GM19452 (cell line): Measurements from ENCODE around the gene NHSL2.

ENCODE experiments used
- ATAC-seq: cut with Tn5 transposase; IDR thresholded peaks from one replicate; pipeline ENCODE4 v1.9.1; 2021; ENCODE audit not compliant: unreplicated experiment

Gene NHSL2

DNA sequence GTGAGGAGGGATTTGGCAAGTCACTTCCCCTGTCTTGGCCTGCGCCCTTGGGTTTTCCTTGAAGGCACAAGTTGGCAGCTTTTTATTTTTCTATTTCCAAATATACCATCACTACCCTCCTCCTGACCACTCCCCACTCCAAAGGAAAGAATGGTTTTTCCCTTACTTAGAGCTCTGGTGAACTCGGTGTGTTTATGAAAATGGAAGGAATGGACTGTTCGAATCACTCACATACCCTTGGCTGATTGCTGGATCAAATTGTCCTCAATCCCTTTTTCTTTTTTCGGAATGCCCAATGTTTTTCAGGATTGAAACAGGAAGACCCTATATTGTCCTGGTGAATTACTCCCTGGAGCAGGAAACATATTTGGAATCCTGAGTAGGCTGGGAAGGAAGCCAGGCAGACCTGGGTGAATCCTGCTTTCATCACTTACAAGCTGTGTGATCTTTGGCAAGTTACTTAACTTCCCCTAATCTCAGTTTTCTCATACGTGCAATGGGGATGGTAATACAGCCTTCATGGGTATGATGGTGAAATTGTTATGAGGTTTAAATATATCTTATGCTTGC is 150.4 kb downstream of the NHSL2 start:
- no peak for ATAC-seq

DNA sequence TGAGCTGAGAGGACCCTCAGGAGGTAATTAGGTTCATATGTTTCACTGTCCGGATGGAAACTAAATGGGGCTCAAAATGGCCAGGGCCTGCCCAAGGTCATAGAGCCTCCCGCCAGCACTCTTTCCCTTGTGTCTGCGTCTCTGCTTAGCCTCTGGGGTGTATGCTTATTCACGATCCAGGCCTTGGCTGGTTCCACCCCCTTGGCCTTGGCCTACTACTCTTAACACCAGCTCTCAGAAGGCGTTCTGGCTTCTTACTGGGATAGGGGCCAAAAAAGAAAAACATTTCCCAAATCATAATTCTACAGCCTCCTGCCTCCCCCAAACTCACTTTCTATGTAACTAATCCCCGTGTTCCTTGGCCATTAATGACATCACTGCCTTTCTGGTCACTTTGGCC is 152.3 kb downstream of the NHSL2 start:
- no peak for ATAC-seq

DNA sequence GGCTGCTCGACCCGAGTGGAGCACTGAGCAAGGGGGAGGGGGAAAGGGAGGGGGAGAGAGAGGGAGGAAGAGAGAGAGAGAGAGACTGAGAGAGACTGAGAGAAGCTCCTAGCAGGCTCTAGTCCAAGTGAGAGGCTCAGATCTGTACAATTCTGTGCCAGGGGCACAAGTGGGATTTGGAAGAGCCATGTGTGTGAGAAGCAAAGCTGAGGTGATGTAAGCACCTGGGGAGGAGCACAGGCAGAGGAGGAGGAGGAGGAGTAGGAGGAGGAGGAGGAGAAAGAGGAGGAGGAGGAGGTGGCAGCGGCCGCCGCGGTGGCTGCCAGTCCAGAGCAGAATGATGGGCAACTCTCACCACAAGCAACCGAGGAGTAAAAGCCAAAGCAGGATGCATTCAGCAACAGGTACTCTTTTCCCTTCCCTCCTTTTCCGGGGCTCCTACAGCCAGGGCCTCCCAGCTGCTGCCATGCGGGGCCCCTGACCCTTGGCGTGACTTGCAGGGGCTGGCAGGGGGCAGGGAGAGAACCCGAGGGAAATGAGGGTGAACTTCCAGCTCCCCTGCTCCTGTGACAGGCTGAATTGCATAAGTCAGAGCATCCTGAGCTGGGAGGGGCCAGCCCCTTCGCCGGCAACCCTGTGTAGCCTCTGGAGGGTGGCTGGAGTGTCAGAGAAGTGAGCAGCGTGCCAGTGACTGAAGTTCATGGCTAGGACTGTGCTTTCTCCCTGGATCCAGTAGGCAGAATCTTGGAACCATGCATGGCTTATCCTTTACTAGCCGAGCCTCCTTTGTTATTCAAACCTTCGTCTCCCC is 158.9 kb downstream of the NHSL2 start:
- ATAC-seq: no peak

- ATAC-seq: no peak
These were observed 160.6 kb downstream of the NHSL2 start for GRCh38 chrX:72071213-72071612.

DNA sequence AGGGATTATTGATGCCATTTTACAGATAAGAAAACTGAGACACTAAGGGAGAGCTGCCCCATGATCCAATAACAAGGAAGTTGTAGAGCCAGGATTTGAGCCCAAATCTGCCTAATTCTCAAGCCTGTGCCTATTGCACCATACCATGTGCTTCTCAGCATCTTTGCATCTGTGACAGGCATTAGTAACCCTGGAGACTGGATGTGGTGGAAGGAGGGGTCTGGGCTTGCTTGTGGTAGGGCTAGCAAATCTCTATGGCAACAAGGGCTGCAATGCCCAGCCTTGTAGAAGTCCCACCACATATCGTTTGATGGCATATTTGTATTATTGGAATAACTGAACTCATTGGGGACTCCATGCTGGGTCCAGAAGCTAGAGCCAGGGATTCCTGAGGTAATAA is 163.0 kb downstream of the NHSL2 start:
- ATAC-seq: no peak

DNA sequence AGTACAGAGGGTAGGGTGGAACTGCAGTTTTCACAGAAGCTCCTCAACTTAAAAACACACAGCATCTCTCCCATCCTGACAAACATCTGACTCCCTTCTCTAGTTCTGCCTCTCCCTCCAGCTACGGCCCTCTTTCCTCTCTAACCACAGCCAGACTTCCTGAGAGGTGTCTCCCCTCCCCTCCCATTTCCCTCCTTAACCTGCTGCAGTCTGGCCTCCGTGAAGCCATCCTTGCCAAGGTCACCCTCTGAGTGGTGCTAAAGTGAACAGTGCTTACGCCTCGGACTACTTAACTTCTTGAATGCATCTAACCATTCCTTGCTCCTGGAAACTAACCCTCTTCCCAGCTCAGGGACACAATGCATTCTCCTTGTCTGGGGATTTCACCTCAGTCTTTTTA is 167.8 kb downstream of the NHSL2 start:
- ATAC-seq: no peak

DNA sequence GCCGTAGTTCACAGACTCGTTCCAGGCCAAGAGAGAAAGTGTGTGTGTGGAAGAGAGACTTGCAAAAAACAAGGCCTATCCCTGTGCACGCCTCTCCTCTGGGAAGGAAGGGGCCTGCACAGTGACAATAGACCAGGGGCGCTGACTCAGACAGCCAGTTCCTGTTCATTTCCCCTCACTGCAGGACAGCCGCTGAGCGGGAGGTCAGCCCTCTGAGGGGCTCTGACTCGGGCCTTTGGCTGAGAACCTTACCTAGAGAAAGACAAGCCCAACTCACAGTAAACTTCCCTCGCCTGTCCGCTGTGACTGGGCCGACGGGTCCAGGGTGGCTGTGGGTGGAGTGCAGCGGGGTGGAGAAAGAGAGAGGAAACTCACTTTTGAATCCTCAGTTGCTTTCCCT is 169.0 kb downstream of the NHSL2 start:
- no peak for ATAC-seq

DNA sequence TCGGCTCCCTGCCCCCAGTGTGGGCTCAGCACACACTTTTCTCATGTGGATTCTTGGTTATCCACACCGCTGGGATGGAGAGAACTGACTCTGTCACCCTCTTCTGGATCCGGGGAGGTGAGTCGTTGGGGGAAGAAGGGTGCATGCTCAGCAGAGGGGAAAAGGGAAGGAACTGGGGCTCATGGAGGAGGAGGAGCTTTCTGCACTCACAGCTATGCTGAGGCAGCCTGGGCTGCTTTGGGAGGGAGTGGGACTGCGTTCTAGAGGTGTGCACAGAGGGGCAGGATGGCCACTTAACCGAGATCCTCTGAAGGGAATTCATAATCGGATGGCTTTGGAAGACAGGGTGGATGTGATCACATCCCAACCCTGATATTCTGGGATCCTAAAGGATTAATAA is 169.5 kb downstream of the NHSL2 start:
- no peak for ATAC-seq

DNA sequence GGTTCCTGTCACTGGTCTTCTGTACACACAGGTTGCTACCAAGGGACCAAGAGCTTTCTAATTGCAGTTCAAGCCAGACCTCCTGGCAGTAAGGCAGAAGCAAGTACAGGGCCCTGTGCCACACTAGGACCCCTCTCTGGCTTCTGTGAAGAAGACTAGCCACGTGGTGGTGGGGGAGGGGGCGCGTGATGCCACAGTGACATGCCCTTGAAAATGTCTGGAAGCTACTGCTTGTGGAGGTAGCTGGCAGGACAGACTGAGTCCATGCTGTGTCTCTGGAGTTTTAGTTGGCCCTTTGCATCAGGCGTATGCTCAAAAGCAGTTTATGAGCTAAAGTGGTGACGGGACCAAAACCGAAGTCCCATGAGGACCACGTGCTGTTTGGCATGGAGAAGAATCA is 170.2 kb downstream of the NHSL2 start:
- no peak for ATAC-seq

DNA sequence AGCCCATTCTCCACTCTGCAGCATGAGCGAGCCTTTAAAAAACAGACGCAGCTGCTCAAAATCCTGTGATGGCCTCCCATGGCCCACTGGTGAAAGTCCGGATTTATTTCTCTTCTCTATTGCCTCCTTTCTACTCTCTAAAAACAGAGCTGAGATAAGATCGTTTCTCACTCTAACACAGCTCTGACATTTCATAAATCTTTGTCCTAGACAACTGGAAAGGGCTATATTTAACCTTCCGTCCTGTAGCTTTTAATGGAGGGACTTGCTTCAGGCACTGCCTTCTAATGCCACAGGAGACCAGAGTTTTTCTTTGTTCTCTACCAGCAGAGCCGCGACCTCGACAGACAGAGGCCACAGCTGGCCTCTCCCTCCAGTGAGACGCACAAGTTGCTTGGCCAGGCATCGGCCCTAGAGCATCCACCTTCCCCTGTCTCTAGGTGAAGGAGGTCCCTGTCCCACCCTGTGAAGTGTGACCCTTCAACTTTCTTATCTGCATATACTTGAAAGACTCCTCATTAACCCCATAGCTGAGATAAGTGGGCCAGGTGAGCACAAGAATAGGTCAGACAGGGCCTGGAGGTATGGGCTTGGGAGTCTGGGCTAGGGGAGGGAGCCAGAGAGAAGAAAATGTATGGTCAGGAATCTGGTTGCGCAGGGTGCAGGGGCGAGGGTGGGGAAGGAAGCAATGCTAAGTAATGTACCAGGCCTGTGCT is 171.1 kb downstream of the NHSL2 start:
- no peak for ATAC-seq

DNA sequence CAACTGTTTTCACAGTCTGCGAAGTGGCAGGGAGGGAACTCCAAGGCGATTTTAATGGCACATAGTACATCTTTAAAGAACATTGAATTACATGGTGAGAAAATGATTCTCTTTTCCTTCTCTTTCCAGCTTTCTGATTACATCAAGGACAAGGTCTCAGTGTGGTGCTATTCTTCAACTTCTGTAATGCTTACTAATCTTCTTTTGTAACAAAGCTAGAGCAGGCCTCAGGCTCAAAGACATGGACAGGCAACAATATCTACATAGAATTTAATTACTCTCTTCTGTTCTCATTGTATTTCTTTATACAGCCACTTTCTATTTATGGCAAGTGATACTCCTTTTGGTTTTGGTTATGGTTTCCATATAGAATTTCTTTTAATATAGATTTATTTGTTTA is 172.6 kb downstream of the NHSL2 start:
- no peak for ATAC-seq

DNA sequence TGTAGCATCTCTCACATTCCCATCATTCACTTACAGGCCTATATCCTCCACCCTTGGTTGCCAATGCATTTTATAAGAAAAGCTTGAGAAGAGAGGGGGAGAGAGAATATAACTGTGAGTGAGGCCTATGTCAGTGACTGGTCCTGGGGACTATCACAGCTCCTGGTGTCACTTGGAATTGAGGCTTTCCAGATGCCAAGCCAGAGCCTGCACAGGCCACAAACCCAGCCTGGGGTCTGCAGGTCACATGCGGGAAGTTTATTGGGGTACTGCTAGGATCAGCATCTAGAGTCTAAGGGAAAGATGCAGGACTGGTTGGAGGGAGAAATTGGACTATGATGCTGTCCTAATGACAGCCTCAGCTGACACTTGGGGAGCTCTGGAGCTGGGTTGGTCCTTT is 173.5 kb downstream of the NHSL2 start:
- ATAC-seq: no peak

DNA sequence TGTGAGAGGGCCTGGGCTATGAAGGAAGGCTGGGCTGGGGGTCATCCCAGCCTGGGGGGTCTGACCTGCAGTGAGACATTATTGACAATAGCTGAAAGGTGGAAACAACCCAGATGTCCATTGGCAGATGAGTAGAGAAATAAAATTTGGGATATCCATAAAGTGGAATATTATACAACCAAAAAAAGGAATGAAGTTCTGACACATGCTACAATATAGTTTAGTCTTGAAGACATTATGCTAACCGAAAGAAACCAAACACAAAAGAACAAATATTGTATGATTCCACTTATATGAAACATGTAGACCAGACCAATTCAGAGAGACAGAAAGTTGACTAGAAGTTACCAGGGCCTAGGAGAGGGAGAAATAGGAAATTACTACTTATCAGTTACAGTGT is 176.3 kb downstream of the NHSL2 start:
- no peak for ATAC-seq

DNA sequence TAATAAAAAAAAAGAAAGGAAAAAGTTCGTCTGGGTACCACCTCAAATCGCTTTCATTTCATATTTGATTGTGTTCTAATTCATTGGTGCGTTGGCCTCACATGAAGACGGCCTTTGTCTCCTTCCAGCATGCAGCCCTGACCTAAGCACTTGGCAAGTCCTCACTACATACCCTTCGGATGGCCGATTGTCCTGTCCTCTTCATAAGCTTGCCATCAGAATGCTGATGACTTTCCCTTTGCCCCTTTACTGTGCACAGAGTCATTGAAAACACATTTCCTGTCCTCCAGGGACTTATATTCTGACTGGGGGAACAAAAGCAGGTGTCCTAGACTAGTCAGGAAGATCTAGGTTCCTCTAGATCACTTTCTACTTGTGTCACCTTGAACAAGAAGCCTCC is 178.1 kb downstream of the NHSL2 start:
- no peak for ATAC-seq

DNA sequence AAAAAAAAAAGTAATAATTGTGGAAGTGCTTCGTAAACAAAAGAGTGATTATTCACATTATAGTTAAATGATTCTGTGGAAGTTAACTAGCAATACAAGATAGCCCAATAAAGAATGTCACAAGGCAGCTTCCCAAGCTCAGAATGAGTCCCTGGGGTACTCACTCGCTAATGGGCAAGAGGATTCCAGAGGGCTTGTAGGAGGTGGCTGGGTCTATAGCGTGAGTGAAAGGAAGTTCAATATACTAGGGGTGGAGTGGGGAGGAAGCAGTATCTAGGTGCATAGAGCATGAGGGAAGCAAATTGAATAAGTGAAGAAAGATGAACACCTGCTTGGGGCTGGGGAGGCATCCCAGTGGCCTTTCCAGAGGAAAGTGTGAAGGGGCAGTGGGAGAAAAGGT is 178.6 kb downstream of the NHSL2 start:
- no peak for ATAC-seq

- ATAC-seq: peak; percentile 70
These were observed 184.2 kb downstream of the NHSL2 start for GRCh38 chrX:72094894-72095293.

DNA sequence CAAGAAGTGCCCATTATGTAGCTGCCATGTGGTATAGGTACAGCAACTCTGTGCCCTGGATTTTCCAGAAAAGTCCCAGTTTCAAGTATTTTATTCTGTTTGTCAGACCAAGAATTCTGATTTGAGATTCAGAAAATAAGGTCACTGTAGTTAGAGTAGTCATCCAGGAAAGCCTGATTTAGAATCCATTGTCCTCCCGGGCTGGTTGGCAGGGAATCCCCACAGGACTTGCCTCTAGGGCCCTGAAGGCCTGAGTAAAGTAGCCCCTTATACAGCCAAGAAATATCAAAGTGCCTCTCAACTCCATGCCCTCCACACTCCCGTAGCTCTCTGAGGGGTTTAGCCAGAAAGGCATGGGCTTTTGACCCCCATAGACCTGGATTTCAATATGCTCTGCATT is 184.7 kb downstream of the NHSL2 start:
- no peak for ATAC-seq

GRCh38 chrX:72097098-72097497 is 186.5 kb downstream of the NHSL2 start:
- ATAC-seq: no peak

GRCh38 chrX:72100051-72100755 is 189.6 kb downstream of the NHSL2 start:
- no peak for ATAC-seq

DNA sequence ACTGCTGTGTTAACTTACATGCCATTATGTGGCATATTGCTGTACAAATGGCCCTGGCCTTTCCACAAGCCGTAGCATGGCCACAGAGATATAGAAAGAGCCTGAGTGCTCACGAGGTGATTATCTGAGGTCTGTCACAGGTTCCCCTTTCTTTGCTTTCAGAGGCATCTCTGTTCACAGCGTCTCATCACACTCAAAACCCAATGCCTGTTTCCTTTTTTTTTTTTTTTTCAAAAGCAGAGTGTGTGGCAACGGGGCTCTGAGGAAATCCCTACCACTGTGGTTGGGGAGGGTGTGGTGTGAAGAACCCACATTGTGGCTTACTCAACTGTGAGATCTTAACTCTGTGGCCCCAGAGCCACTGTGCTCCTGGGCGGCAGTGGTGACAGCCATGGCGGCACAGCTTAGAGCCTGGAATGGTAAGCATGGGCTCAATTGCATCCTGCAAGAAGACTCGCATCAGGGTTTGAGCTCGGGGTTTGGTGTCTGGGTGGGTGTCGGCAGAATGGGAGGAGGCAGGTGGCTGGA is 190.2 kb downstream of the NHSL2 start:
- ATAC-seq: peak; percentile 76

- ATAC-seq: no peak
These were observed 191.0 kb downstream of the NHSL2 start for GRCh38 chrX:72101597-72102037.
